GM12878 (cell line): ENCODE measurements around the gene DNAH11. TPM values are rescaled to one million over a fixed set of nuclear protein-coding genes. Genes with fewer than 3 reads are reported as not detected.

Source experiments
- ATAC-seq: fragments of 200-7000 bp; cut with Tn5 transposase; 3 replicates; pipeline ENCODE4 v1.9.1; 2020; ENCODE audit warnings: mild to moderate bottlenecking, moderate library complexity
- BruUV-seq: library from RNA; stranded (reverse); fragments of 400-500 nt; replicated peaks from 2 replicates; lab custom pipeline; 2021; lab: Mats Ljungman, UMichigan
- CTCF ChIA-PET: fragments of 300-600 bp; sonication (Branson Sonifier 250); formaldehyde crosslinking; extraction: SDS; loops from one replicate; lab custom pipeline; 2021; ENCODE audit warnings: inconsistent platforms; lab: Yijun Ruan, JAX
- POLR2A ChIA-PET: fragments of 350-600 bp; formaldehyde crosslinking; extraction: SDS; loops from one replicate; lab custom pipeline; 2021; ENCODE audit warnings: inconsistent platforms; lab: Charles Lee
- RAD21 ChIA-PET: fragments of 300-600 bp; sonication (Branson Sonifier 250); formaldehyde crosslinking; loops from one replicate; lab custom pipeline; 2023; ENCODE audit warnings: antibody characterized with exemption; ENCODE audit not compliant: unreplicated experiment; lab: Charles Lee
- SMC1A ChIA-PET: fragments of 300-600 bp; sonication (Branson Sonifier 250); formaldehyde crosslinking; loops from one replicate; lab custom pipeline; 2023; ENCODE audit not compliant: unreplicated experiment, uncharacterized antibody; lab: Charles Lee
- DNase-seq: peaks from one replicate; pipeline ENCODE4 v3.0.0-alpha.2; 2011; ENCODE audit warnings: low read depth, low spot score
- FAIRE-seq: peaks from 3 replicates; lab custom pipeline; 2011; peaks lifted over from hg19 to GRCh38; lab: Jason Lieb, UNC
- H2AFZ ChIP-seq: 2 replicates; pipeline ENCODE4 v1.6.0; 2011; ENCODE audit warnings: low read depth, low read length, control low read depth; ENCODE audit not compliant: control insufficient read depth
- H3K27ac ChIP-seq: 2 replicates; pipeline ENCODE4 v1.5.1; 2011; ENCODE audit warnings: control low read depth; ENCODE audit not compliant: control insufficient read depth, insufficient read depth
- H3K27me3 ChIP-seq, 2 experiments: replicated peaks in 1 of 2; 2 replicates each; pipeline versions ENCODE4 v1.6.0 to v1.6.1; 2011; ENCODE audit warnings: low read length in 1 of 2; ENCODE audit not compliant: control insufficient read depth in 2 of 2, insufficient read depth in 2 of 2
- H3K36me3 ChIP-seq, 2 experiments: 2 replicates each; pipeline ENCODE4 v1.5.1; 2011; ENCODE audit warnings: low read length in 1 of 2; ENCODE audit not compliant: control insufficient read depth in 2 of 2, insufficient read depth in 2 of 2
- H3K4me1 ChIP-seq: 2 replicates; pipeline ENCODE4 v1.6.1; 2011; ENCODE audit warnings: mild to moderate bottlenecking, low read length, moderate library complexity, mixed read lengths; ENCODE audit not compliant: control insufficient read depth, insufficient read depth
- H3K4me2 ChIP-seq: 2 replicates; pipeline ENCODE4 v1.6.0; 2011; ENCODE audit warnings: control low read depth; ENCODE audit not compliant: control insufficient read depth, insufficient read depth
- H3K4me3 ChIP-seq: fragments of 200-600 bp; sonication (generic); 2 replicates; pipeline ENCODE4 v1.5.1; 2016
- H3K79me2 ChIP-seq: 2 replicates; pipeline ENCODE4 v1.6.0; 2011; ENCODE audit warnings: low read length; ENCODE audit not compliant: control insufficient read depth, insufficient read depth
- H3K9ac ChIP-seq: 2 replicates; pipeline ENCODE4 v1.8.0; 2011; ENCODE audit warnings: low read length, control low read depth, mixed read lengths; ENCODE audit not compliant: control insufficient read depth, insufficient read depth
- H3K9me3 ChIP-seq: replicated peaks from 3 replicates; pipeline ENCODE4 v1.5.1; 2011; ENCODE audit warnings: mild to moderate bottlenecking, low read length; ENCODE audit not compliant: control insufficient read depth, insufficient read depth
- H4K20me1 ChIP-seq: 2 replicates; pipeline ENCODE4 v1.6.0; 2011; ENCODE audit not compliant: control insufficient read depth, insufficient read depth
- BHLHE40 ChIP-seq, 2 experiments: fragments of 450-650 bp in 1 of 2; IDR thresholded peaks; 2 replicates each; pipeline ENCODE4 v1.6.1; 2011 to 2017; ENCODE audit warnings: low read depth in 2 of 2, borderline replicate concordance in 1 of 2, improper control_type of control experiment in 1 of 2, low read length in 1 of 2, mild to moderate bottlenecking in 1 of 2
- CBX5 ChIP-seq: sonication (generic); IDR thresholded peaks from 2 replicates; pipeline ENCODE4 v1.6.1; 2016; ENCODE audit warnings: low read depth, moderate library complexity, mild to moderate bottlenecking, inconsistent platforms
- GATAD2B ChIP-seq: fragments of 450-650 bp; conservative IDR thresholded peaks from 2 replicates; pipeline ENCODE4 v1.6.1; 2017; ENCODE audit warnings: low read depth, mild to moderate bottlenecking, moderate library complexity
- MEF2B ChIP-seq: fragments of 450-650 bp; IDR thresholded peaks from 2 replicates; pipeline ENCODE4 v1.6.1; 2018; ENCODE audit warnings: mild to moderate bottlenecking, moderate library complexity; ENCODE audit not compliant: partially characterized antibody, poor library complexity, severe bottlenecking
- MTA2 ChIP-seq: fragments of 450-650 bp; IDR thresholded peaks from 2 replicates; pipeline ENCODE4 v1.6.1; 2016; ENCODE audit warnings: low read depth, mild to moderate bottlenecking, moderate library complexity
- RCOR1 ChIP-seq: conservative IDR thresholded peaks from 2 replicates; pipeline ENCODE4 v1.6.1; 2012; ENCODE audit warnings: low read depth, low read length, improper control_type of control experiment
- RELA ChIP-seq: fragments of 450-650 bp; IDR thresholded peaks from 2 replicates; pipeline ENCODE4 v1.8.0; 2014; ENCODE audit warnings: borderline replicate concordance; ENCODE audit not compliant: partially characterized antibody
- WRNIP1 ChIP-seq: IDR thresholded peaks from 2 replicates; pipeline ENCODE4 v1.6.1; 2011; ENCODE audit warnings: low read depth, low read length, improper control_type of control experiment, borderline replicate concordance
- ZNF622 ChIP-seq: fragments of 450-650 bp; IDR thresholded peaks from 2 replicates; pipeline ENCODE4 v1.6.1; 2017; ENCODE audit warnings: mild to moderate bottlenecking, inconsistent platforms
- WGBS: methylation state at CpG from one replicate; pipeline ENCODE4 v1.1.6; 2016; ENCODE audit warnings: low lambda C conversion rate; ENCODE audit not compliant: insufficient replicate concordance, insufficient coverage; ENCODE audit errors: missing lambda C conversion rate; 5-methylcytosine and 5-hydroxymethylcytosine counted together
- in situ Hi-C: fragments of 300-500 bp; cut with MboI; formaldehyde crosslinking; loops from 9 replicates; pipeline ENCODE4 v1.14.3; 2018; ENCODE audit warnings: mixed read lengths
- intact Hi-C: fragments of 100-400 bp; cut with micrococcal nuclease; formaldehyde crosslinking; loops from one replicate; pipeline ENCODE4 v1.14.2; 2022; ENCODE audit not compliant: unreplicated experiment
- polyA plus RNA-seq, 11 experiments: library from polyadenylated mRNA; depleted of rRNA in 4 of 11; unstranded in 6 of 11; stranded (reverse) in 5 of 11; fragments of >200 nt; fragmentation: Nextera tagmentation in 4 of 11; fragmentation: Illumina TruSeq in 1 of 11; extraction: Ambion mirVana in 4 of 11; extraction: Trizol in 1 of 11; gene quantifications; 1 replicate in 1 of 11; 2 replicates in 10 of 11; pipeline versions ENCODE4 v1.2.1 to v1.2.3, GENCODE V29; 2011 to 2016; ENCODE audit warnings: inconsistent platforms in 2 of 11, missing spikeins in 2 of 11, low read depth in 1 of 11
- total RNA-seq, 4 experiments: library from RNA; depleted of rRNA in 3 of 4; stranded (reverse); fragments of >200 nt in 3 of 4; fragmentation: Illumina TruSeq in 1 of 4; extraction: Trizol in 1 of 4; gene quantifications; 2 replicates each; pipeline versions ENCODE4 v1.2.1 to v1.2.3, GENCODE V29; 2013 to 2021
- TF ChIP-seq, protein P1 (sequence below): IDR thresholded peaks from 2 replicates; pipeline ENCODE4 v1.6.1; 2011; ENCODE audit warnings: borderline replicate concordance, low read depth, mild to moderate bottlenecking, moderate library complexity, low read length; ENCODE audit not compliant: insufficient read depth, poor library complexity, severe bottlenecking
- TF ChIP-seq, protein P2 (sequence below): fragments of 450-650 bp; IDR thresholded peaks from 2 replicates; pipeline ENCODE4 v1.6.1; 2018; ENCODE audit warnings: mild to moderate bottlenecking, low read depth, moderate library complexity; ENCODE audit not compliant: partially characterized antibody

DNAH11 gene
- total and polyA plus RNA-seq, 10 of the 15 experiments (the other 5 are each of a cell fraction or from before 2014, with no cell fraction given): 0.03 to 0.56 (median 0.10) TPM

DNA sequence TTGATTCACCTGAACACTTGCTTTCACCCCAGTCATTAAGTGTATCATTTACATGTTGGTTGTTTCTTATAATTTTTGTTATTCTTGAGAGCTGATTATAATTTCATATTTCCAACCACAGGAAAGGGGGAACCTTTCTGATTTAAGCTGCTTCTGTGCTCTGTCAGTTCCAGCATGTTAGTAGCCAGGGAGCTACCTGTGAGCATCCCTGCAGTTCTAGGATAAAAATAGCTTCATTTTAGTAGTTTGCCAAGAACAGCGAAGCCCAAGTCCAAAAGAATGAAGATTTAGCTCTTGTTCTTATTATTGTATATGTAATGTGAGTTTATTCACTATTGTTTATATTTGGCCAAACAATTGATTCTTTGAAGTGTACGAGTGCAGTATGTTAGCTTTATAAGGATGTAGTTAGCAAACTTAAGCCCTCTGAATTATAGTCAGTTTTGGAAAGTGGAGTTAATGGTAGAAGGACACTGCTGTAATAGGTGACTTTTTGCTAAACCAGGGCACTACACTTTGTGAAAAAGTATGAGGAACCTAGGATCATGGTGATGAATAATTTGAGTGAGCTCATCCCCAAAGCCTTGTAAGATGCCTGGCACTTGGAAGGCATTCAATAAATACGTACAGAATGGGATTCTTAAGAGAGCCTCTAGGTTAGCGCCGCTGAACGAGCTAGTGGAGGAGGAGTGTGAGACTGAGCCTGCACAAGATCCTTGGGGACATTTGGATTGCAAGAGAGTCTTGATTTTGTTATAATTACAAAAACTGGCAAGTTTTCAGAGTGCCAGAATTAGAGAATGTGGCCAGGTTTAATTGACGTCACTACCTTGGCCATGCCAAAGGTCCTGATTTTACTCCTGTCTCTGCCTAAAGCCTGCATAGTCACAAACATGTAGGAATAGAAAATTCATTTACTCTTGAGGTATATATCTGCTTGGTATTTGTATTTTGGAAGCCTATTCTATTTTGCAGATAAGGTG lies 29.8 kb downstream of the DNAH11 start:
- RAD21 ChIA-PET: interaction anchor here (0.5 to 1.0 kb wide), 3 partner anchors 15 to 805 kb away, joined by 3 to 4 read pairs (median 3); no protein-coding TSS in a partner anchor
- no peaks in the 10 kb centered on the region for H3K27me3 ChIP-seq
- intact Hi-C loops: no loop called here
- no TSS peak for BruUV-seq
- no peak overlapping the region for H3K27ac ChIP-seq
- in situ Hi-C loops: loop anchor here (5.0 kb wide), 1 partner anchor 315 kb away; no protein-coding TSS in a partner anchor
- POLR2A ChIA-PET: no interaction called here
- CTCF ChIA-PET: interaction anchor here (0.9 to 3.9 kb wide), 4 partner anchors 227 to 428 kb away, joined by 3 to 57 read pairs (median 8); no protein-coding TSS in a partner anchor
- no peak overlapping the region for H3K4me2 ChIP-seq
- no peaks in the 10 kb centered on the region for H3K79me2 ChIP-seq
- DNase-seq: no peak
- WGBS: 54% methylated on average over 7 of the region's 7 CpGs
- no peak overlapping the region for H2AFZ ChIP-seq
- no peaks in the 10 kb centered on the region for H3K4me1 ChIP-seq
- ATAC-seq: no peak
- no peaks in the 10 kb centered on the region; the same call in 2 of the 3 replicates for H3K9me3 ChIP-seq
- SMC1A ChIA-PET: interaction anchor here (0.7 to 3.1 kb wide), 9 partner anchors 16 to 428 kb away, joined by 3 to 17 read pairs (median 3); no protein-coding TSS in a partner anchor
- H3K36me3 ChIP-seq: no peaks in the 10 kb centered on the region
- H3K4me3 ChIP-seq: no peak overlapping the region
- no peak overlapping the region for H3K9ac ChIP-seq
- no peak for FAIRE-seq
- H4K20me1 ChIP-seq: no peaks in the 10 kb centered on the region
- TF ChIP-seq CBX5 (no peak), WRNIP1 (no peak), MTA2 (no peak), GATAD2B (no peak), ZNF622 (no peak), RELA (no peak), MEF2B (no peak), RCOR1 (no peak), BHLHE40 (IDR thresholded peaks at IDR 0.05; ENCODE audit: borderline replicate concordance in 1 of 2, low read depth in 2 of 2, low read length in 1 of 2) (no peak)
- TF ChIP-seq, protein P1, sequence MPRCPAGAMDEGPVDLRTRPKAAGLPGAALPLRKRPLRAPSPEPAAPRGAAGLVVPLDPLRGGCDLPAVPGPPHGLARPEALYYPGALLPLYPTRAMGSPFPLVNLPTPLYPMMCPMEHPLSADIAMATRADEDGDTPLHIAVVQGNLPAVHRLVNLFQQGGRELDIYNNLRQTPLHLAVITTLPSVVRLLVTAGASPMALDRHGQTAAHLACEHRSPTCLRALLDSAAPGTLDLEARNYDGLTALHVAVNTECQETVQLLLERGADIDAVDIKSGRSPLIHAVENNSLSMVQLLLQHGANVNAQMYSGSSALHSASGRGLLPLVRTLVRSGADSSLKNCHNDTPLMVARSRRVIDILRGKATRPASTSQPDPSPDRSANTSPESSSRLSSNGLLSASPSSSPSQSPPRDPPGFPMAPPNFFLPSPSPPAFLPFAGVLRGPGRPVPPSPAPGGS: no peak
- TF ChIP-seq, protein P2, sequence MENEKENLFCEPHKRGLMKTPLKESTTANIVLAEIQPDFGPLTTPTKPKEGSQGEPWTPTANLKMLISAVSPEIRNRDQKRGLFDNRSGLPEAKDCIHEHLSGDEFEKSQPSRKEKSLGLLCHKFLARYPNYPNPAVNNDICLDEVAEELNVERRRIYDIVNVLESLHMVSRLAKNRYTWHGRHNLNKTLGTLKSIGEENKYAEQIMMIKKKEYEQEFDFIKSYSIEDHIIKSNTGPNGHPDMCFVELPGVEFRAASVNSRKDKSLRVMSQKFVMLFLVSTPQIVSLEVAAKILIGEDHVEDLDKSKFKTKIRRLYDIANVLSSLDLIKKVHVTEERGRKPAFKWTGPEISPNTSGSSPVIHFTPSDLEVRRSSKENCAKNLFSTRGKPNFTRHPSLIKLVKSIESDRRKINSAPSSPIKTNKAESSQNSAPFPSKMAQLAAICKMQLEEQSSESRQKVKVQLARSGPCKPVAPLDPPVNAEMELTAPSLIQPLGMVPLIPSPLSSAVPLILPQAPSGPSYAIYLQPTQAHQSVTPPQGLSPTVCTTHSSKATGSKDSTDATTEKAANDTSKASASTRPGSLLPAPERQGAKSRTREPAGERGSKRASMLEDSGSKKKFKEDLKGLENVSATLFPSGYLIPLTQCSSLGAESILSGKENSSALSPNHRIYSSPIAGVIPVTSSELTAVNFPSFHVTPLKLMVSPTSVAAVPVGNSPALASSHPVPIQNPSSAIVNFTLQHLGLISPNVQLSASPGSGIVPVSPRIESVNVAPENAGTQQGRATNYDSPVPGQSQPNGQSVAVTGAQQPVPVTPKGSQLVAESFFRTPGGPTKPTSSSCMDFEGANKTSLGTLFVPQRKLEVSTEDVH: no peak
